ELF-1 (cell line): ENCODE data around the gene MEGF8.
A peak's percentile ranks its signal among the peaks of the same experiment; 100 is the strongest.

ENCODE experiments used
- DNase-seq: peaks from one replicate; pipeline ENCODE4 v3.0.0-alpha.2; 2016; ENCODE audit warnings: low read depth, low spot score

The MEGF8 gene

DNA sequence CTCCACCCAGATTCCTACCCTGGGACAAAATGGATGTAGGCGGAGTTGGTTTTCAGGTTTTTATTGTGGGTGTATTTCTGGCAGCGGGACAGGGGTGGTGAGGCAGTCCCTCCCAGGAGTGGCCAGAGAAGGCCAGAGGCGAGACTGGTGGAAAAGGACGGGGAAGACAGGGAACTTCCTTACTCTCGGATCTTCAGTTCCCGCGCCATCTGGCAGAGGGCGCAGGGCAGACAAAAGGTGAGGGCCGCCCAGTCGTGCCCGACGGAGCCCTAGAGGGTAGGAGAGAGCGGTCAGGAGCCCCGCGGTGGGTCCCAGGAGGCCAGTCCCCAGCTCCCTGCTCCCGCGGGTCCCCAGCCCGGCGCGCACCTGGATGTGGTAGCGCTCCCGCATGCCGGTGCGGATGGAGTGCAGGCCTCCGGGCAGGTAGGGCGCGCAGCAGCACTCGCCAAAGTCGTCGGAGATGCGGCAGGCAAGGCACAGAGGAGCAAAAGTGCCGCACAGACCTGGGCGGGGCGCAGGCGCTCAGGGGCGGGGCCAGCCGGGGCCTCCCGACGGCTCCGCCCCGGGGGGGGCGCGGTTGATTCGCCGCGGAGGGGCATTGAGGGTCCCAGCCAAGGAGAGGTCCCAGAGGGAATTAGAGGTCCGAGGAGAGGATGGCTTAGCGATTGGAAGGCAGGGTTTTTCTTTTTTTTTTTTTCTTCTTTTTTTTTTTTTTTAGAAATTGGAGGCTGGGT is 61.7 kb downstream of the MEGF8 start:
- peak; percentile 92 for DNase-seq

DNA sequence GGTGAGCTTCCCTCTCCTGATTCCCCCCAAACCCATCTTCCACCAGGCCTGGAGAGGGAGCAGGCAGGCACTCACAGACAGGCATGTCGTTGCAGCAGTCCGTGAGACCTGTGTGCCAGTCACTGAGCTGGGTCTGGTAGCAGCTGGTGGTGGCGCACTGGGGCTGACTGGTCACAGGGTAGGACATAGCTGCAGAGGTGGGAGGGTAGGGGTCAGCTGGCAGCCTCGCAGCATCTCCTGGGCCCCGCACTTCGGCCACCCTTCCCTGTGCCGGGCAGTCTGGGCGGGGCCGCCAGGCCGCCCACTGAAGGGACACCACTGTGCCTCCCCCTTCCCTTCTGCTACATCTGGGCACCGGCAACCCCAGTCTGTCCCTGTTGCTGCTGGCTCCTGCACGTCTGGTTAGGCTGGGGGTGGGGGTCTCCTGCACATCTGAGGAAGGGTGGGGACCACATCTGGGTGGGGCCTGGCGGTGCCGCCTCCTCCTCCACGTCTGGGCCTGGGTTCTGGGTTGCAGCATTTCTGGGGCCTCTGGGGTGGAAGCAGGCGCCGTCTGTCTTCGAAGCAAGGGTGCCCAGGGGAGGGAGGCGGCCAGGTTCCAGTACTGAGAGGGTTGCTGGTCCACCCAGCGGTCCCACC is 63.5 kb downstream of the MEGF8 start:
- DNase-seq, result no peak

DNA sequence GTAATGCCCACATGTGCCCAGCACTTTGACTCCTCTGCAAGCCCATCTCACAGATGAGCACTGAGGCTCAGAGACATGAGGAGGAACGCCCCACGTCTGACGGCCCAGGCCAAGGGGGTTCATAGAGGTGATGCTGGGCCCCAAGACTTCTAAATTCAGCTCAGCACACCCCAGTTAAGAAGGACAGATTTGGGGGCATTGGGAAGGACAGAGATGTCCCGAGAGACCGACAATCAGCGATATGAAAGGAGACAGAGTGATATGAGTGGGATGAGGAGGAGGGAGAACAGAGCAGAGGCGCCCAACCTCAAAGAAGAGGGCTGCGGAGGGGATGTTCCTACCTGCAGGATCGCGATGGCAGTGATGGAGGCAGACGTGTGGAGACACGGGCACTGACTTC is 64.5 kb downstream of the MEGF8 start, which contains the start of gene CNFN:
Gene CNFN, minus strand, starts transcription at position 399 of the 400 bp plus-strand sequence. CDS start 1,260 bp downstream, outside the sequence.
- no peak for DNase-seq

DNA sequence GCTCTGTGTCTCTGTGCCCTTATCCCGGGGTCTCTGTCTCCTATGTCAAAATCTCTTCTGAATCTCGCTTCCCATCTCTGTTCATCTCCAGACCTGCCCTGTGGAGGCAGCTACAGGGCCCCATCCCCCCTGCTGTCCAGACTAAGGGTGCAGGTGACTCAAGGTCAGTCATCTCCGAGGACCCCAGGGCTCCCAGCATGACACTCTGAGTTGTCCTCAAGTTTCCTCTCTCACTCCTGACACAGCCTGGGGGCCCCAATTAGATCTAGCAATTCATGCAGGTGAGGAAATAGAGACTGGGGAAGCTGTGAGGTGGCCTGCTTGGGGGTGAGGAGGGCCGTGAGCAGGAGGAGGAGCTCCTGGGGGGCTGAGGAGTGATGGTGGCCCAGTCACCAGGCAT is 66.7 kb downstream of the MEGF8 start:
- no peak for DNase-seq

DNA sequence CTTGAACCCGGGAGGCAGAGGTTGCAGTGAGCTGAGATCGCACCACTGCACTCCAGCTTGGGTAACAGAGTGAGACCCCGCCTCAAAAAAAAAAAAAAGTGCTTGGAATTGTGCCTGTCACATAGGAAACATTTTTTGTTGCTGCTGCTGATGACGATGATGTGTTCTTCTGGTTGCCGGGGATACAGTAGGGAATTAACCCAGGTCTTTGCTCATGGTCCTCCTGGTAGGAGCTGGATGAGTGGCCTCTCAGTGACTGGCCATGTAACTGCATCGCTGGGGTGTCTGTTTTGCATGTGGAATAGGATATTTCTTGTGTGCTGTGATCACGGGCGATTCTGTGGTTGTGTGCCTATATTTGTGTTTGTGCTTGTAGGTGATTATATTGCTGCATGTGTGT is 69.3 kb downstream of the MEGF8 start:
- no peak for DNase-seq

DNA sequence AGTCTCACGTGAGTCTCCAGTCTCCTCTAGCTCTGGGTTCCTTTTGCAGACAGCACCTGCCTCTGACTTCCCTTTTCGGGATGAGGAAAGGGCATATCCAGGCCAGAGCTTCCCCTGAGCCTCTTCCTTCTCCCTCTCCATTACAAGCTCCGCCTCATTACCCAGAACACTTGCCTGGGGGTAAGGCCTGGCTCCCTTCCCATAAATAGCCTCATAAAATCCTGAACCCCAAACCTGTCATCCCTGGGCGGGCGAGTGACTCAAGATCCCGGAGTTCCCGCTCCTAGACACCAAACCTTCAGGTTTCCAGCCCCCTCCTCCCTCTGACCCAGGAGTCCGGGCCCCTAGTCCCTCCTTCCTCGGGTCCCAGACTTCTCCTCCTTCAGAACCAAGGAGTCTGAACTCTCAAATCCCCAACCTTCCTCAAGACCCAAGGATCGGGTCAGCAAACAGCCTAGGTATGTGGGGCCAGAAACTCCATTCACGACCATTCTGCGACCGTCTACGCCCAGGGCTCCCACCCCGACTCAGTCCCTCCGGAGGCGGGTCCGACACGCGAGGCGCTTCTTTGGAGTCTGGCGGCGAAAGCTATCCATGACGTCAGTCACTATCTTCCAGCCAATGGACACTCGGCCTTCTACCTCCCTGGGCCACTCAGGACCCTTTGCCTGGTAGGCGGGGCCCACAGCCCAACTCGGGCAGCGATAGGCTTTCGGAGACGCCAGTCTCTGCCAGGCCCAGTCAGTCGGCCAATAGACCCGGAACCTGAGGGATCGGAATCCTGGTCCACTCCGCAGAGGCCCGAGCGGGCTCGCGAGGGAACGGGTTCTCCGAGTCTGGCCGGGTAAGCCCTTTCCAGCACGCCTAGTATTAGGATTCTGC is 71.2 kb downstream of the MEGF8 start:
- peak; percentile 100 for DNase-seq

DNA sequence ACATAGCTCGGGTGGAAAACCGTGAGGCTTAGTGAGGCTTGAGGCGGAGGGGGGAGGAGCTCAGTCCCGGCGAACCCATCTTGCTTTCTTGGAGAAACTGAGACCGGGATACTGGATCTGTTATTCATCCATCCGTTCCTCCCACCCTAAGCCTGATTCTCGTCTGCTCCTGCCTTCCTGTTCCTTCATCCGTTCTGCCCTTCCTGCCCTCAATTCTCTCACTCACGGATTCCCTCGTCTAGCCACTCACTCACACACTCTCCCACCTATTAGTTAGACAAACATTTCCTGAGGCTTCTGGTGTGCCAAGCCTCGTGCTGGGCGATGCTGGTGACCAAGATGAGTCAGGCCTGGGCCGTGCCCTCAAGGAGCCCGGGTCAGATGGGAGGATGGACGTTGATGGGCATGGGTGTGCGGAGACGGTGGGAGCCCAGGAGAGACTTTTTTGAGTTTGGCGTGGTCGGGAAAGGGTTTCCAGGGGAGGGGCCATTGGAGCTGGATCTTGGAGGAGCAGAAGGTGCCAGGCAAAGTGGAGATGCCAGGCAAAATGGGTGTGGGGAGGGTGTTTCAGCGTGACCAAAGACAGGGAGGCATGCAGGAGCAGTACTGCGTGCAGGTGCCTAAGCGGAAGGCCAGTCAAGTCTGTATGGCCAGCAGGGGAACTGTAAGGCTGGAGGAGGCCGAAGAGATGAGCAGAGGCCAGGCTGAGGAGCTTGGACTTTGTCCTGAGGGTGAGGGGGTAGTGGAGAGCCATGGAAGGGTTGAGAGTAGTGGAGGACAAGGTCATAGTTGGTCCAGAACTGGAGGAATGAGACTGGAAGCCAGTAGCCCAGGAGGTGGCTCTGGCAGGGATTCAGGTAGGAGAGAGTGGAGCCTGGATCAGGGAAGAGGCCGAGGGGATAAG is 72.1 kb downstream of the MEGF8 start:
- no peak for DNase-seq

DNA sequence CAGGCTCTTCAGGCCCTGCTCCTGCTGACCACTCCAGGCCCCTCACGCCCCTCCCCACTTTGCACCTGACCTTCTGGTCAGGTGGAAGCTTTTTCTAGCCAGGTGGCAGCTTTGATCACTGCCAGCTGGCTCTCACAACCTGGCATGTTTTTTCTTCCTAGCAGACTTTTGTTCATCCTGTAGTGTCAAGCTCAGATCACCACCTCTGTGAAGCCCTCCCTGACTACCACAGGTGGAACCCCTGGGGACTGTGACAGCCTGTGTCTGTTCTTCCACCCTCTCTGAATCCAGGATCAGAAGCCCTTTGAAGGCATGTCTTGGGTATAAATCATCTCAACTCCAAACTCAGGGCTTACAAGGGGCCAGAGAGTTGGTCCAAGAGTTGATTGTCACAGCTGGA is 75.0 kb downstream of the MEGF8 start:
- DNase-seq, result no peak

DNA sequence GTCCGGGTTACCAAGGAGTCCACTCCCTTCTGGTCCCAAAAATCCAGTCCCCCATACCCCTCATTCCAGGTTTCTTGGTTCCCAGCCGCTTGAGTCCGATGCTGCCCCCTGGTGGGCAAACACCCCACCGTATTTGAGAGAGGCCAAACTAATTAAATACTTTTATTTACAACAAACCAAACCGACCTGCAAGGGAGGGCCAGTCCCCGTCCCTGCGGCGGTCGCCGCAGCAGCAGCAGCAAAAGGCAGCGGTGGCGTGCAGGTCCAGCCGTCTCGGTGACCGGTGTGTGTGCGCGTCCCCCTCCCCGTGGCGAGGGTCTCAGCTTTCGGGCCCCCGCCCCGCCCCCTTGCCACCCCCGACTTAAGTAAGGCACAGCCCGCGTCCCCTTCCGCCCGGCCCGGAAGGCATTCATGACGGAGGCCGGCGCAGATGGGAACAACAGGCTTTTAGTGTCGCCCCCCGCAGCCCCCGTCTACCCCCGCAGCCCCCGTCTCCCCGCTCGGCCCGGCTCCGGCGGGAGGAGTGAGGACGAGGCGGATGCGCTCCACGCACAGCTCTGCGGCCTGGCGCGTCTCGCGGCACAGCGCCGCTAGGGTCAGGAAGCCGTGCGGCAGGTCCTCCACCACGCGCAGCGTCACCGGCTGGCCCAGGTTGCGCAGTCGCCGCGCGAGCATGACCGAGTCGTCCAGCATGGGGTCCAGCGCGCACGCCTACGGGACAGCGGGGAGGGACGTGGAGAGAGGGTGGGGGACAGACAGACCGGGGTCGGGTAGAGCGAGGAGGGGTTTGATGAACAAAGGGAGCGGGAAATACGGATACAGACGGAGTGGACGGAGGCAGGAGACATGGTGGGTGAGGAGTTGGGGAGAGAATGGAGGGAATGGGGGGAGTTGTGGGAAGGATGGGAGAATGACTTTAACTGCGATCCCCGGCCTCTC is 76.2 kb downstream of the MEGF8 start:
- peak; percentile 93 for DNase-seq

DNA sequence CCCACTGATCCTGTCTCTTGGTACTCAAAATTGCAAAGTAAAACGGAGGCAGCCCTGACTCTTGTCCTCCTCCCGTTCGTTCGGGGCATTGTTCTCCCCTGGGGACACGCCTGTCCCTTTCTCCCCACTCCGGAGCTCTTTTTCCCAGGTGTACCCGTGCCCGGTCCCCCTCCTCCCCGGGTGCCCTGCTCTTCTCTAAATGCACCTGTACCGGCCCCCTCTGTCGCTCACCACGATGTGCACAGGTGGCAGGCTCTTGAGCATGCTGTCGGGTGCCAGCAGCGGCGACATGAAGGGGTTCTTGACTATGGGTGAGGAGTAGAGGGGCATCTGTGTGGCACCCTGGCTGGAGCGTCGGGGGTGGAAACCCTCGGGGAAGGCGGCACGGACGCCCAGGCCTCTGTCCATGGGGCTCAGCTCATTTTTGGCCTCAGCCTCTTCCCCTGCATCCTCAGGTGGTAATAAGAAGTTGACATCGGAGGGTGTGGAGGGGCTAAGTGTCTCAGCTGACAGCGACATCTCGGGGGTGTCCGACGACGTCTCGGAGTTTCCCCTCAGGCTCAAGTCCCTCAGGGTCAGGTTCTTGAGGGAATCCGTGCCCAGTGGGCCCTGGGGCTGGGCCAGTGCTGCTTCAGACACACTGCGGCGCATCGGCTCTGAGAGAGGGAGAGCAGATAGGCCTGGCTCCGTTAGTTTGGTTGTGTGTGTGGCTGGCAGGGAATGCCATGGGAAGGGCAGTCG is 77.1 kb downstream of the MEGF8 start:
- peak; percentile 19 for DNase-seq

DNA sequence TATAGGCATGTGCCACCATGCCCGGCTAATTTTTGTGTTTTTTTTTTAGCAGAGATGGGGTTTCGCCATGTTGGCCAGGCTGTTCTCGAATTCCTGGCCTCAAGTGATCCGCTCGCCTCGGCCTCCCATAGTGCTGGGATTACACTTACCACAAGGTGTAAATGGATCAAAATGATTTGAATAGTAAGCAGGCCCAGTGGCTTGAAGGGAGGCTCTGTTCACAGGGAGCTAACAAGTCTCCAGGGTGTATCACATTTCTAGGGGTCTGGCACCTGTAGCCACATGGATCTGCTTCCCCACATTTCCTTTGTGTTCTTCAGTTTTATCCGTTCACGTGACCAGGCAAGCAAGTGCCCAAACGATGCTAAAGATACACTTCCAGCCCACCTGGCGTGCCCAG is 78.2 kb downstream of the MEGF8 start:
- DNase-seq, result no peak

DNA sequence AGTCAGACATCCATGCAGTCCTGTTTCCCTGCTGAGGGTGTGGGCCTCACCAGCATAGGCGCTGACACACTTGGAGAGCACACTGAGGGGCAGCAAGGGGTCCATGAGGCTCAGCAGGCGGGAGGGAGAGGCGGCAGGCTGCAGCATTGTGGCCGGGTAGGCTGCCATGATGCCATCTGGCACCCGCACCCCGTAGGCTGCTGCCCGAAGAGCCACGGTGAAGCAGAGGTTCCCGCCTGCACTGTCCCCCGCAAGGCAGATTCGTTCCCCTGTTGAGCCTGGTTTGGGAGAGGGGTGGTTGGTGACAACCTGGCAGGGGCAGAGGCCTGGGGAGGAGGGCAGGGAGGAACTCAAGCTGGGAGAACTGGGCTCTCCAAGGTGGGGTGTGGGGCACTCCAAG is 80.7 kb downstream of the MEGF8 start:
- no peak for DNase-seq

DNA sequence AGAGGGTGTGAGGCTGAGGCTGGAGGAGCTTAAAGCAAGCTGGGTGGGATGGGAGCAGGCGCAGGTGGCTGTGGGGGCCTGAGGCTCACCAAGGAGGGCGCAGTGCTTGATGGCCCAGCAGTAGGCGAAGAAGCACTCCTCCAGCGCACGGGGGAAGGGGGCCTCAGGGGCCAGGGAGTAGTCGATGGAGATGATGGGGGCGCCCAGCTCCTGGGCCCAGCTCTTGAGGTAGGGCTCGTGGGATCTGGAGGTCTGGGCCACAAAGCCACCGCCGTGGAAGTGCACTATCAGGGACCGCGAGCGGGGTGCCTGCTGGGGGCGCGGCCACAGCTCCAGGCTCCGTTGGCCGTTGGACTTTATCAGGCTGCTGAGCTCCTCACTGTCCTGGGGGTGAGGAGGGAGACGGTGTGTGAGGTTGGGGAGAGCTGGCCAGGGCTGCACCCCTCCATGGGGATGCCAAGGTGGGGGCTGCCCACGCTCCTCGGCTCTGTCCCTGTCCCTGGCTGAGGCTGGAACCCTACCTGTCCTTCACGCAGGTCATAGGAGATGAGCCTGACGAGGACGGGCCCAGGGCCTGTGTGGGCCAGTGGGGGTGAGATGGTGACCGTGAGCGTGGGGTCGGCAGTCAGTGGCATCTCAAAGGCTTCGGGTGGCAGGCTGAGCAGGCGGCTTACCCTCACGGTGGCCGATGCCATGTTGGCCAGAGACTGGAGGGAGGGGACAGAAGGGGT is 81.8 kb downstream of the MEGF8 start:
- no peak for DNase-seq

DNA sequence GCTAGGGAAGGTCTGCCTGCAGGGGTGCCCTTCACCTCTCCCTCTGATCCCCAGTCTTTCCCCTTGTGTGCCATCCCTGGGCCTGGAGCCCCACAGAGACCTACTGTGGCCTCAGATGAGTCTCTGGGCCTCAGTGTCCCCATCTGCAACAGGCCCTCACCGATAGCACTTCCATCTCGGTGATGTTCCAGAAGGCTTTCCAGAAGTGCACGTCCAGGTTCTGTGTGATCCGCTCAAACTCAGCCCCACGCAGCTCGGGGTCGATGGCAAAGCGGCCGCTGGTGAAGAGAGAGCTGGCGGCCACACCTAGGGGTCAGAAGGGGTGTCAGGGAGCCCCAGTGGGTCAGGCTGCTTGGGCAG is 82.4 kb downstream of the MEGF8 start:
- no peak for DNase-seq

DNA sequence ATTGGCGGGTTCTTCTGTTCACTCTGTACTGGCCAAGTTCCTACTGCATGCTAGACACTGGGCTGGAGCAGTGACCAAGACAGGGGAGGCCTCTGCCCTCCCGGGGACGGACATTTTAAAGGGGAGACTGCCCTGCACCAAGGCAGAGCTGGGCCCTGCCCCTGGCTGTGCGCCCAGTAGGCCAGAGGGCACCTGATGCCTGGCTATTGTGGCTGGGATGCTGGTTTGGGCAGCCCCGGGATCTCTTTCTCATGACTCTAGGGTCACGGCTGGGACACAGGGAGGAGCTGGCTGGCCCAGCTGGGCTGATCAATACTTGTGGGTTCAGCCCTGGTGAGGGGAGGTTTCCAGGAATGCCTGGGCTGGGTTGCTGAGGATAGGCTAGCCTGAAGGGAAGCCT is 84.0 kb downstream of the MEGF8 start:
- no peak for DNase-seq

DNA sequence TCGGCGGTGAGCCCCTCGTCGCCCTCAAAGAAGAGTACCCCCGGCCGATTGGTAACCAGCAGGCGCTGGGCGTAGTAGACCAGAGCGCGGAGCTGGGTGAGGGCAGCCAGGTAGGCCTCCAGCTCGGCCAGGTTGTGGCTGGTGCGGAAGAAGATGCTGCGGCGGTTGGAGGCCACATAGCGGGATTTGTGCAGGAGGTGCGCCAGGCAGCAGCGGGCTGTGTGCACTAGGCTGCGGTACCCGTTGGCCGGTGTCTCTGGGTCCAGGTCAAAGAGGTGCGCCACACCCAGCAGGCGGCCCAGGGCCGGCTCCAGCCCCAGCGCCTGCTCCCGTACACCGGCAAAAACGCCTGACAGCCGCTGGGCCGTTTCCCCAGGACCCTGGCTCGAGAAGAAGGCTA is 84.9 kb downstream of the MEGF8 start:
- DNase-seq, result no peak

DNA sequence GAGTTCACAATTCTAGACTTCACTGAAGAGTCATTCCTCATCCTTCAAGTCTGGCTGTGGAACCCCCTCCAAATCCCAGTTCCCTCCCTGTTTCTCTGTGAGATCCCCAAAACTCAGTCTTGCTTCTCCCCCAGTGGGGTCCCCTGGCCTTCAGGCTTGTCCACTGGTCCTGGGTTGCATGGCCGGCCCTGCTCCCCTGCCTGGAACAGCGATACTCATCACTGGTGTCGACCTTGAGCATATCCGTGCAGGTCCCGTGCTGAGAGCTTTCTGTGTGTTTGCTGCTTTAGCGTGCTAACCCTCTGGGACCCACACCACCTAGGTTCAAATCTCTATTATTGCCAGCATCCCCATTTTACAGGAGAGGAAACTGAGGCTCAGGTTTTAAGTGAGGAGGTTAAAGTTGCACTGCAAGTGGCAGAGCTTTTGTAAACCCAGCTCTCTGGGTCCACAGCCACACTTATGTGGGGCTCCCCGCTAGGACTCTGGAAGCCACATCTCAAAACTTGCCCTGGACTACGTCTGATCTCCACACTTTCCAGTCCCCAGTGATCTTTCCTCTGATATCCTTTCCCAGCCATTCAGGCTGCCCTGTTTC is 86.2 kb downstream of the MEGF8 start:
- no peak for DNase-seq

DNA sequence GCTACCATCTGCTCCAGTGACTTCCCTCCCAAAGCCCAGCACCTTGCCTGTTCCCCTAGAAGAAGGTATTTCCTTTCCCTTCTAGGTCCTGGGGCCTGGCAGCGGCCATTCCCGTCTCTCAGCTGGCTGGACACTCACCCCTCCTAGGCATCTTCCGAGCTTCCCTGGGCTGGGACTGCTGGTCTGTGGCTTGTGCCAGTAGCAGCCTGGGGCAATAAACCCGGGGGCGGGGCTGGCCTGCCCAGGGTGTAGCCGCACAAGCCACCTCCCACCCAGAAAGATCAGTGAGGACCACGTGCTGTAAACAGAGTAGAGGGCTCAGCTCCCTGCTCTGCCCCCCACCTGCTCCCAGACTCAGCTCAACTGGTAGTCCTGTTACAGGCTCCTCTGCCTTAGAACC is 86.8 kb downstream of the MEGF8 start:
- peak; percentile 85 for DNase-seq

DNA sequence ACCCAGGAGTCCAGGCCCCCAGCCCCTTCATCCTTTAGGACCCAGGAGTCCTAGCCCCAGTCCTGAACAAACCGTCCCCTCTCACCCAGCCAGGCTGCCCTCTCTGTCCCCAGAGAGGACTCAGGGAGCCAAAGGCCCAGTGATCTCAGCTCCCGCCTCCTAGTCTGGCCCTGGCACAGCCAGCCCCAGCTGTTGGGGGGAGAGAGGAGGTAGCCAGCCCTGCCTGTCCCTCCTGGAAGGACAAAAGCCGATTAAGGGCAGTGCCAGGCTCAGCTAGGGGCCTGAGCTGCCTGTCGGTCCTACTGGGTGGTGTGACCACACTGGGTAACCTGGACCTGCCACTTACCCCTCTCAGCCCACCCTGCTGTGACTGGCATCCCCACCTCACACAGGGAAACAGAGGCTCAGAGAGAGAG is 87.2 kb downstream of the MEGF8 start:
- DNase-seq, result no peak
